Glutamatergic neuron (in vitro differentiated cells): ENCODE measurements around the gene CHRNG. TPM values are rescaled to one million over a fixed set of nuclear protein-coding genes. Genes with fewer than 3 reads are reported as not detected.

Experiments
- DNase-seq: peaks from one replicate; pipeline ENCODE4 v3.0.0; 2022
- H3K27ac Mint-ChIP-seq: one replicate; pipeline ENCODE4 v1.8.0; 2020; ENCODE audit warnings: mild to moderate bottlenecking, mixed read lengths, inconsistent platforms; ENCODE audit not compliant: unreplicated experiment
- H3K27me3 Mint-ChIP-seq: one replicate; pipeline ENCODE4 v1.8.0; 2020; ENCODE audit warnings: mild to moderate bottlenecking, moderate library complexity, mixed read lengths, inconsistent platforms; ENCODE audit not compliant: unreplicated experiment
- H3K36me3 Mint-ChIP-seq: one replicate; pipeline ENCODE4 v1.8.0; 2020; ENCODE audit warnings: mild to moderate bottlenecking, mixed read lengths, inconsistent platforms; ENCODE audit not compliant: unreplicated experiment
- H3K4me1 Mint-ChIP-seq: one replicate; pipeline ENCODE4 v1.8.0; 2020; ENCODE audit warnings: mild to moderate bottlenecking, low read depth, mixed read lengths, inconsistent platforms; ENCODE audit not compliant: unreplicated experiment
- H3K4me3 Mint-ChIP-seq: one replicate; pipeline ENCODE4 v1.8.0; 2020; ENCODE audit warnings: mild to moderate bottlenecking, mixed read lengths, inconsistent platforms; ENCODE audit not compliant: unreplicated experiment
- H3K9me3 Mint-ChIP-seq: one replicate; pipeline ENCODE4 v1.8.0; 2020; ENCODE audit warnings: mild to moderate bottlenecking, moderate library complexity, mixed read lengths, inconsistent platforms; ENCODE audit not compliant: unreplicated experiment
- total RNA-seq: library from RNA; stranded (reverse); fragmentation: NEBNext Ultra II Directional; extraction: Animal tissue kit (Norgen Biotek cat#: 25700); gene quantifications from one replicate; pipeline ENCODE4 v1.2.1, GENCODE V29; 2021; ENCODE audit not compliant: unreplicated experiment
- TF ChIP-seq, protein P1 (sequence below): fragments of 200-600 bp; sonication (generic); IDR thresholded peaks from one replicate; pipeline ENCODE4 v1.5.0; 2021; ENCODE audit not compliant: partially characterized antibody, unreplicated experiment

CHRNG gene
- total RNA-seq, 1 donor from 2014 or later = 3.5 TPM

DNA sequence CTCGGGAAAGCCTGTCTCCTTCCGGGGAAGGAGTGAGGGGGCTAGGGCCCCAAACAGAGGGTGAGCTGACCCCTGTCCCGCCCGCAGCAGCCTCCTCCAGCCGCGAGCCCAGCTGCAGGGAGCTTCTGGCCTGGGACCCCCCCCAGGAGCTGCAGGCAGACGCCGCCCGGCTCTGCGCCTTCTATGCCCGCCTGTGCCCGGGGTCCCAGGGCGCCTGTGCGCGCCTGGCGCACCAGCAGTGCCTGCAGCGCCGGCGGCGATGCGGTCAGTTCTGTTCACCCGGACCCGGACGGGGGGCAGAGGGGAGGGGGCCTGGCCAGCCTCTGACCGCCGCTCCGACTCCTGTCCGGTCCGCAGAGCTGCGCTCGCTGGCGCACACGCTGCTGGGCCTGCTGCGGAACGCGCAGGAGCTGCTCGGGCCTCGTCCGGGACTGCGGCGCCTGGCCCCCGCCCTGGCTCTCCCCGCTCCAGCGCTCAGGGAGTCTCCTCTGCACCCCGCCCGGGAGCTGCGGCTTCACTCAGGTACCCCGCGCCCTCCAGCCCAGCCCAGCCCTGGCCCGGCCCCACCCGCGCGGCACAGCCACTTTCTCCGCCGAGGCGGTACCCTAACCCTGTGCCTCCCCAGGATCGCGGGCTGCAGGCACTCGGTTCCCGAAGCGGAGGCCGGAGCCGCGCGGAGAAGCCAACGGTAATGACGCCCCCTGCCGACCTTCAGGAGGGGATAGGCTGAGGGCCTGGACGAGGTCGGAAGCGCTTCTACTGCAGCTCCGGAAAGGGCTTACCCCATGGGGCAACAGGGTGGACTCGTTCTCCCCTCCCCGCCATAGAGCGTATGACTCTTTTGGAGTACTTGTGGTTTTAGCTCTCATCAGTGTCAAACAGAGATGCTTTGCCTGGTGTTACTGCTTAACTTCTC is 15.6 kb upstream of the CHRNG start:
- Mint-ChIP-seq H3K27me3 (peaks cover 12% of the 10 kb centered on the region), H3K4me3 (peak overlapping the region; percentile 65), H3K4me1 (peaks cover 3% of the 10 kb centered on the region), H3K9me3 (peaks cover 2% of the 10 kb centered on the region), H3K36me3 (no peaks in the 10 kb centered on the region), H3K27ac (peak overlapping the region; percentile 28)
- DNase-seq = peak; percentile 84
- TF ChIP-seq, protein P1, sequence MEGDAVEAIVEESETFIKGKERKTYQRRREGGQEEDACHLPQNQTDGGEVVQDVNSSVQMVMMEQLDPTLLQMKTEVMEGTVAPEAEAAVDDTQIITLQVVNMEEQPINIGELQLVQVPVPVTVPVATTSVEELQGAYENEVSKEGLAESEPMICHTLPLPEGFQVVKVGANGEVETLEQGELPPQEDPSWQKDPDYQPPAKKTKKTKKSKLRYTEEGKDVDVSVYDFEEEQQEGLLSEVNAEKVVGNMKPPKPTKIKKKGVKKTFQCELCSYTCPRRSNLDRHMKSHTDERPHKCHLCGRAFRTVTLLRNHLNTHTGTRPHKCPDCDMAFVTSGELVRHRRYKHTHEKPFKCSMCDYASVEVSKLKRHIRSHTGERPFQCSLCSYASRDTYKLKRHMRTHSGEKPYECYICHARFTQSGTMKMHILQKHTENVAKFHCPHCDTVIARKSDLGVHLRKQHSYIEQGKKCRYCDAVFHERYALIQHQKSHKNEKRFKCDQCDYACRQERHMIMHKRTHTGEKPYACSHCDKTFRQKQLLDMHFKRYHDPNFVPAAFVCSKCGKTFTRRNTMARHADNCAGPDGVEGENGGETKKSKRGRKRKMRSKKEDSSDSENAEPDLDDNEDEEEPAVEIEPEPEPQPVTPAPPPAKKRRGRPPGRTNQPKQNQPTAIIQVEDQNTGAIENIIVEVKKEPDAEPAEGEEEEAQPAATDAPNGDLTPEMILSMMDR = peak; percentile 51

GRCh38 chr2:232524771-232525170 is 14.7 kb upstream of the CHRNG start:
- DNase-seq = peak; percentile 20
- peaks cover 2% of the 10 kb centered on the region for H3K9me3 Mint-ChIP-seq
- TF ChIP-seq, protein P1 = no peak
- H3K36me3 Mint-ChIP-seq = no peaks in the 10 kb centered on the region
- H3K27me3 Mint-ChIP-seq = peaks cover 12% of the 10 kb centered on the region
- H3K4me3 Mint-ChIP-seq = no peak overlapping the region
- no peak overlapping the region for H3K27ac Mint-ChIP-seq
- peaks cover 3% of the 10 kb centered on the region for H3K4me1 Mint-ChIP-seq

DNA sequence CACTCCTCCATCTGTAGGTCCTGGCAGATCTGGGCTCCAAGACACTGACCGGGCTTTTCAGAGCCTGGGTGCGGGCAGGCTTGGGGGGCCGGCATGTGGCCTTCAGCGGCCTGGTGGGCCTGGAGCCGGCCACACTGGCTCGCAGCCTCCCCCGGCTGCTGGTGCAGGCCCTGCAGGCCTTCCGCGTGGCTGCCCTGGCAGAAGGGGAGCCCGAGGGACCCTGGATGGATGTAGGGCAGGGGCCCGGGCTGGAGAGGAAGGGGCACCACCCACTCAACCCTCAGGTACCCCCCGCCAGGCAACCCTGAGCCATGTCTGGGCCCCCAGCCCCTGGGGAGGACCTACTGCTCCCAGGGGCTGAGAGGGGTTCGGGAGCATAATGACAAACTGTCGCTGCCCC is 14.3 kb upstream of the CHRNG start:
- Mint-ChIP-seq H3K4me3 (no peak overlapping the region), H3K9me3 (peaks cover 2% of the 10 kb centered on the region), H3K27me3 (peaks cover 12% of the 10 kb centered on the region), H3K36me3 (no peaks in the 10 kb centered on the region), H3K27ac (no peak overlapping the region), H3K4me1 (peaks cover 3% of the 10 kb centered on the region)
- peak; percentile 42 for DNase-seq
- TF ChIP-seq, protein P1 = no peak

GRCh38 chr2:232525791-232526371 is 13.6 kb upstream of the CHRNG start, which contains the start of gene CHRND:
Gene CHRND, plus strand, starts transcription at chr2:232526160. Its CDS starts 56 bp downstream, at chr2:232526216.
- Mint-ChIP-seq H3K9me3 (peaks cover 2% of the 10 kb centered on the region), H3K36me3 (no peaks in the 10 kb centered on the region), H3K27ac (peak within 1 kb of the TSS; percentile 43), H3K27me3 (peaks cover 10% of the 10 kb centered on the region), H3K4me1 (peaks cover 3% of the 10 kb centered on the region), H3K4me3 (no peak within 1 kb of the TSS)
- TF ChIP-seq, protein P1 = no peak
- DNase-seq = peak; percentile 69
